ENCODE measurements around the gene MT2A. TPM values are rescaled to one million over a fixed set of nuclear protein-coding genes. Genes with fewer than 3 reads are reported as not detected.

The MT2A gene
- total RNA-seq, 1 donor from 2014 or later, result 5.7 TPM

DNA sequence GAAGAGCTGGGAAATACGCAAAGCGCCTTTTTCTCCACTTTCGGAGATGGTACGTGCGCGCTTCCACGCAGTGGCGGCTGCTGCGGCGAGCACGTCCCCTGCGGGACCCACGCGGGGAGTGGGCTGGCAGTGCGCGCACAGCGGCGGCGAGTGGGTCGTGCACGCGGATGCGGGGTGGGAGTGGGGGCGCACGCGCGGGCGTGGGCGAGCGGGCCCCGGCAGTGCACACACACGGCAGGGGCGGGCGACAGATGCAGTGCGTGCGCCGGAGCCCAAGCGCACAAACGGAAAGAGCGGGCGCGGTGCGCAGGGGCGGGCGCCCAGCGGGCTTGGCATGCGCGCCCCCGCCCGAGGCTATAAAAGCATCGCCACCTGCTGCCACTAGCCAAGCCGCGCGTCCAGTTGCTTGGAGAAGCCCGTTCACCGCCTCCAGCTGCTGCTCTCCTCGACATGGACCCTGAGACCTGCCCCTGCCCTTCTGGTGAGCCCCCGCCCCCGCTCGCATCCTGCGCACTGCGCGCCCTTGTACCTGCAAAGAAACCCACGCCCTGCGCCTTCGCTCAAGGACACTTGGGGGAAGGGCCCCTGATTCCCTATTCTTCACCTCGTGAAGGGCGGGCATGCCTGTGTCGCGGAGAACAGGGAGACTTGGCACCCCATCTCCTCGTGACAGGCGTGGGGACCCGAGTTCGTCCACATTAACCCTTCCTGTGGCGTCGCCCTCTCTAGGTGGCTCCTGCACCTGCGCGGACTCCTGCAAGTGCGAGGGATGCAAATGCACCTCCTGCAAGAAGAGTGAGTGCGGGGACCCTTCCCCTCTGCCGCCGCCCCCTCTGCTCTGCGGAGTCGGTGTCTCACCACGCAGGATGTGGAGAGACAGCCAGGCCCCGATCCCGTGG lies 19.0 kb upstream of the MT2A start, which contains the start of gene MT3:
TSS of gene MT3 (plus strand) at position 388 of the 899 bp plus-strand sequence. CDS start at position 451, 63 bp downstream.
- Mint-ChIP-seq H3K36me3 (no peaks in the 10 kb centered on the region), H3K27ac (no peak within 1 kb of the TSS), H3K4me3 (peak within 1 kb of the TSS; percentile 66), H3K4me1 (peaks cover 10% of the 10 kb centered on the region), H3K27me3 (ENCODE audit: low read depth) (peaks cover 98% of the 10 kb centered on the region), H3K9me3 (peaks cover 9% of the 10 kb centered on the region)
- DNase-seq (ENCODE audit: low spot score in 2 of 2, unreplicated experiment in 2 of 2), result no peak
- TF ChIP-seq, protein P1, sequence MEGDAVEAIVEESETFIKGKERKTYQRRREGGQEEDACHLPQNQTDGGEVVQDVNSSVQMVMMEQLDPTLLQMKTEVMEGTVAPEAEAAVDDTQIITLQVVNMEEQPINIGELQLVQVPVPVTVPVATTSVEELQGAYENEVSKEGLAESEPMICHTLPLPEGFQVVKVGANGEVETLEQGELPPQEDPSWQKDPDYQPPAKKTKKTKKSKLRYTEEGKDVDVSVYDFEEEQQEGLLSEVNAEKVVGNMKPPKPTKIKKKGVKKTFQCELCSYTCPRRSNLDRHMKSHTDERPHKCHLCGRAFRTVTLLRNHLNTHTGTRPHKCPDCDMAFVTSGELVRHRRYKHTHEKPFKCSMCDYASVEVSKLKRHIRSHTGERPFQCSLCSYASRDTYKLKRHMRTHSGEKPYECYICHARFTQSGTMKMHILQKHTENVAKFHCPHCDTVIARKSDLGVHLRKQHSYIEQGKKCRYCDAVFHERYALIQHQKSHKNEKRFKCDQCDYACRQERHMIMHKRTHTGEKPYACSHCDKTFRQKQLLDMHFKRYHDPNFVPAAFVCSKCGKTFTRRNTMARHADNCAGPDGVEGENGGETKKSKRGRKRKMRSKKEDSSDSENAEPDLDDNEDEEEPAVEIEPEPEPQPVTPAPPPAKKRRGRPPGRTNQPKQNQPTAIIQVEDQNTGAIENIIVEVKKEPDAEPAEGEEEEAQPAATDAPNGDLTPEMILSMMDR (IDR thresholded peaks at IDR 0.05; ENCODE audit: unreplicated experiment), result no peak

DNA sequence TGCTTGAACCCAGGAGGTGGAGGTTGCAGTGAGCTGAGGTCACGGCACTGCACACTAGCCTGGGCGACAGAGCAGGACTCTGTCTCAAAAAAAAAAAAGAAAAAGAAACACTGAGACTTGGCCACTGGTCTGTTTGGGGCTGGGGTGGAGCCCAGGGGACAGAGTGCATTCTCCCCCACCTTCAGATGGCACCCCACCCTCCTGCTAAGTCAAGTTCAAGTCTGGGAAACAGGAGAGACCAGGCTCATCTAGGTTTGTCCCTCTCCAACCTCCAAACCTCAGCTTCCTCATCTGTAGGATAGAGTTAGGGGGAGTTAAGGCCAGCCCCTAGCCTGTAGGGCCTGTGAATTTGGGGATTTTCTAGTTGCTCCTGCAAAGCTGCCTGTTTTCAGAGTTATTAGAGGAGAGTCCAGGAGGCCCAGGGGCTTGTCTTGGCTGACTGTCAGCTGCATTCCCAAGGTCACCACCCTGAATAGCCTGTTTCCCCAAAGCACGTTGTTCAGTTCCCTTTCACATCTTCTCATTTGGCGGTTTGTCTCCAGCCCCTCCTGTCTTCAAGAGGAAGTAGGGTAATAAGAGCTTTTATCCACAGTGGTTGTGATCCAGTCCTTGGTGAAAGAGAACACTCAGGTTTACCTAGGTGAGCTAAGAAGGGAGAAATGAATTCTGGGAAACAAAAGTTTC lies 16.9 kb upstream of the MT2A start:
- Mint-ChIP-seq H3K27ac (no peak overlapping the region), H3K9me3 (peaks cover 9% of the 10 kb centered on the region), H3K27me3 (ENCODE audit: low read depth) (peaks cover 85% of the 10 kb centered on the region), H3K36me3 (no peaks in the 10 kb centered on the region), H3K4me3 (no peak overlapping the region), H3K4me1 (peaks cover 10% of the 10 kb centered on the region)
- DNase-seq (ENCODE audit: low spot score in 2 of 2, unreplicated experiment in 2 of 2), result no peak
- TF ChIP-seq, protein P1 (IDR thresholded peaks at IDR 0.05; ENCODE audit: unreplicated experiment), result no peak

DNA sequence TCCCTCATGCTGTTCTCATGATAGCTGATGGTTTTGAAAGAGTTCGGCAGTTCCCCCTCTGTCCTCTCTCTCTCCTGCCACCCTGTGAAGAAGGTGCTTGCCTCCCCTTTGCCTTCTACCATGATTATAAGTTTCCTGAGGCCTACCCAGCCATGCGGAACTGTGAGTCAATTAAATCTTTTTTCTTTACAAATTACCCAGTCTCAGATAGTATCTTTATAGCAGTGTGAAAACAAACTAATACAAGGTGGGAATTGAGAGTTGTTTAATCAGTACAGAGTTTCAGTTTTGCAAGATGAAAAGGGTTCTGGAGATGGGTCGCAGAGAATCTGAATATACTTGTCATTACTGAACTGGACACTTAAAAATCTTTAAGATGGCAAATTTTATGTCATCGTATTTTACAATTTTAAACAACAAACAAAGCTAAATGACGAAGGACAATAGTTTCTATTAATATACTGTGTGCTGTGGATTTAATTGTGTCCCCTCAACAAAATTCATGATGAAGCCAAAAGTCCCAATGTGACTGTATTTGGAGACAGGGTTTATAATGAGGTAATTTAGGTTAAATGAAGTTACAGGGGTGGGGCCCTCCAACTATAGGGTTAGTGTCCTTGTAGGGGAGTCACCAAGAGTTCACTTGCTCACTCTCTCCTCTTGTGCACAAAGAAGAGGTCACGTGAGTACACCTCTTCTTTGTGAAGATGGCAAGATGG lies 14.7 kb upstream of the MT2A start:
- Mint-ChIP-seq H3K36me3 (no peaks in the 10 kb centered on the region), H3K27me3 (ENCODE audit: low read depth) (peaks cover 83% of the 10 kb centered on the region), H3K9me3 (peaks cover 21% of the 10 kb centered on the region), H3K4me3 (no peak overlapping the region), H3K4me1 (peaks cover 9% of the 10 kb centered on the region), H3K27ac (no peak overlapping the region)
- no peak for DNase-seq (ENCODE audit: low spot score in 2 of 2, unreplicated experiment in 2 of 2)
- TF ChIP-seq, protein P1 (IDR thresholded peaks at IDR 0.05; ENCODE audit: unreplicated experiment), result no peak

DNA sequence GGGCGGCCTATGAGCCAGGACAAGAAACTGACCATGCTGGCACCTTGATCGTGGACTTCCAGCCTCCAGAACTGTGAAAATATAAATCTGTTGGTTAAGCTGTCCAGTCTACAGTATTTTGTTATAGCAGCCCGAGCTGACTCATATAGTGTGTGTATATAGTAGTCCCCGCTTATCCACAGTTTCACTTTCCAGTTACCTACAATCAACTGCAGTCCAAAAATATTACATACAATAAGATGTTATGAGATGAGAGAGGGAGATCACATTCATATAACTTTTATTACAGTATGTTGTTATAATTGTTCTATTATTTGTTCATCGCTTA lies 14.1 kb upstream of the MT2A start:
- H3K4me3 Mint-ChIP-seq, result no peak overlapping the region

DNA sequence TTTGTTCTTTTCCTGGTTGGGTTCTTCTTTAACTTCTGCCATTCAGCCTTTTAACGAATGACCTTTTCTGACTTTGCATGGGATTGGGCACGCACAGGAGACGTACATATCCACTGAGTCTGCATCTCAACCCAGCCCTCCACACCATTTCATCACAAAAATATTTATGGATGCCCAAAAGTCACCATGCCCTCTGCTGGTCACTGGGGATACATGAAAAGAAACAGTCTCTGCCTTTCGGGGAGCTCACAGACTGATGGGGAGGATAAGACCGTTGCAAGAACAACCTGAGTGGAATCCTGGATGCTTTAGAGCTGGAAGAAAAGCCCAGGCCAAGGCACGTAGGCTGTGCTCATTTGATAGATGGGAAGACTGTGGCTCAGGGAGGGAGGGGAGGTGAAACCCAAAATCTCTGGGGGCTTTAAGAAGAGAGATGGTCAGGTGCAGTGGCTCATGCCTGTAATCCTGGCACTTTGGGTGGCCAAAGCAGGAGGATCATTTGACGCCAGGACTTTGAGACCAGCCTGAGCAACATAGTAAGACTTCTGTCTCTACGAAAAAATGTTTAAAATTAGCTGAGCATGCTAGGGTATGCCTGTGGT lies 7.9 kb upstream of the MT2A start:
- no peak overlapping the region for H3K4me3 Mint-ChIP-seq
- TF ChIP-seq, protein P1 (IDR thresholded peaks at IDR 0.05; ENCODE audit: unreplicated experiment), result peak; percentile 18
- H3K4me1 Mint-ChIP-seq, result no peaks in the 10 kb centered on the region
- H3K27ac Mint-ChIP-seq, result no peak overlapping the region
- H3K36me3 Mint-ChIP-seq, result no peaks in the 10 kb centered on the region
- peaks cover 12% of the 10 kb centered on the region for H3K9me3 Mint-ChIP-seq
- no peak for DNase-seq (ENCODE audit: low spot score in 2 of 2, unreplicated experiment in 2 of 2)
- H3K27me3 Mint-ChIP-seq (ENCODE audit: low read depth), result peaks cover 45% of the 10 kb centered on the region

More for the DNA sequence above, 14.1 kb upstream of the MT2A start:
- DNase-seq (ENCODE audit: low spot score in 2 of 2, unreplicated experiment in 2 of 2), result no peak
- TF ChIP-seq, protein P1 (IDR thresholded peaks at IDR 0.05; ENCODE audit: unreplicated experiment), result no peak
- Mint-ChIP-seq H3K27ac (no peak overlapping the region), H3K4me1 (peaks cover 7% of the 10 kb centered on the region), H3K36me3 (no peaks in the 10 kb centered on the region), H3K9me3 (peaks cover 21% of the 10 kb centered on the region), H3K27me3 (ENCODE audit: low read depth) (peaks cover 77% of the 10 kb centered on the region)

Measured in mesothelial cell of epicardium (in vitro differentiated cells).